NCI-H345 treated with DMSO at 0.1 percent for 48 hours (cell line): ENCODE results near the gene AP3M1.
A peak's percentile ranks its signal among the peaks of the same experiment; 100 is the strongest.

Source experiments
- DNase-seq: peaks from one replicate; lab custom pipeline; 2025; ENCODE audit not compliant: unreplicated experiment; lab: John Stamatoyannopoulos, UW

The AP3M1 gene

DNA sequence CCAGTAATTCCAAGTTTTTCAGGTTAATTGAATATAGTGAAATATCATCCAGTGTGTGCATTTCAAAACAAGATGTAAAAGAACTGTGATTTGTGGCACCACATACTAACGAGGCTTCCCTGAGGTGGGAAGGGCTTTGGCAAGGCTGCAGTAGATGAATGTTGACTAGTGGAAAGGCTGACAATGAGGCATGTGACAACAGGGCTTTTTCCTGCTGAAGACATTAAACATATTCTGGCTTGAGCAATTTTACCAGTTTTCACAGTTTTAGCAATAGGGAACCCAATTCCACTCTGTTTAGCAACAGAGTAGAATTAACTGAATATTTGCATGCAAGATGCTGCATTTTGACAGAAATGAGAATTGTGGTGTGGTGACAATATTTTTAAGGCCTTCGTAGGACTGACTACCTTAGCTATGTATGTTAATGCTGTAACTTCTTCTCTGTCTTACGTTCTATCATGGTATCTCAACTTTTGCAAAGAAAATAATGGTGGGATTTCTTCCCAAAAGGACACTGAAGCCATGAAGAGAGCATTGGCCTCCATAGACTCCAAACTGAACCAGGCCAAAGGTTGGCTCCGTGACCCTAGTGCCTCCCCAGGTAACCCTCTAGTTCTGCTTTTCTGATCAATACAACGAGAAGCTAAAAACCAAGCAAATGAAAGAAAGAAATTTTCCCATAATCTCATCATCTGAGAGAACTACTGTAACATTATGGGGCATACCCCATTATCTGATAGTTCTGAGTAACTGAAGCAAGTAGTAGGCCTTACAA, 68.5 kb downstream of the AP3M1 start:
- no peak for DNase-seq

DNA sequence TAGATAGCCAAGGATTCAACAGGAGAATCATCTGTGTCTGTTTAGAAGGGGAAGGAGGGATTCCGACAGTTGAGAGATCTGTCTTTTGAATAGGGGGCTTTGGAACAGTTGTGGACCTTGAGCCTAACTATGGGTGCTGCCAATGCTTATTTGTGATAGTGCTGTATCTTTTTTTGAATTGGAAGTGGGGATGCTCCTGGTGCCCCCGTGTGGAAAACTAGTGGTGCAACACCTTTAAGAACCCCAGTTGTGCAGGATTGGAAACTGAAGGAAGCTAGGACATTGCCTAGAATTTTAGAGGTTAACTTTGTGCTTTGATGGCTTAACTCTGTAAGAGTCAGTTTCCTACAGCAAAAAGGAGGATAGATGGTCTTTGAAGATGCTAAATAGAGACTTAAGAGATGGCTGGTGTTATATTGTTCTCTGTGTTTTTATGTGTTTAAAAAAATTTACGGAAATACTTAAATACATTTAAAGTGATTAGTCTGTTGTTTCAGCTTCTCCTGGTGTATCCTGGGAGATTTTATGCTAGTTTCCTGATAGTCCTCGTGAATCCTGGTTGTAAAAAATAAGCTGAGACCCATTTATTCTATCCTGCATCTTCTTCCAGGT, 69.3 kb downstream of the AP3M1 start:
- DNase-seq: peak; percentile 8

DNA sequence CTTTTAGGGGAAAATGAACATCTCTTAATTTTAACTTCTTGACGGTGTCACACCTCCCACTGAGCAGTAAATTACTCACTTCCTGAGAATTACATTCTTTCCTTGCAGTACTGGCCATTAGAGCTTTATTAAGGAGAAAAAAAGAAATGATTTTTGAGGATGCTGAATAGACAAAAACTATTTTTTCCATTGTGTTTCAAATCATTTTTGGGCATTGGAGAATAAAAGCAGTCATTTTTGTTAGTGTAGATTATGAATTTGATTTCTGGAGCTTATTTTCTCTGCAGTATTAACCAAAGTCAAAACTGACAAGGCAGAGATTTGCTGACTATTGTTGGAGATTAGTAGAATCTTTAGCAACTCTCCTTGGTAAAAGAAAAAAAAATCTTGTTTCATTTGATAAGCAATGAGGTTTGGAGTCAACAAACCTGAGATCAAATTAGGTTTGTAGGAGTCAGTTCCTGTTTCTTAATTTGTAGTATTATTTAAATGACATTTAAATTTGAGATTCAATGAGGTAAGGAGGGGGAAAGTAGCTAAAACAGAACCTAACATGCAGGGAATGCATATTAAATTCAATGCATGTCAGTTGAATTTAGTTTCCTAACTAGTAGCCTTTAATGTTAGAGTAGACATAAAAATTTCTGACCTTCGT, 70.6 kb downstream of the AP3M1 start:
- no peak for DNase-seq

GRCh38 chr10:74079028-74079935, 71.3 kb downstream of the AP3M1 start:
- DNase-seq: no peak

DNA sequence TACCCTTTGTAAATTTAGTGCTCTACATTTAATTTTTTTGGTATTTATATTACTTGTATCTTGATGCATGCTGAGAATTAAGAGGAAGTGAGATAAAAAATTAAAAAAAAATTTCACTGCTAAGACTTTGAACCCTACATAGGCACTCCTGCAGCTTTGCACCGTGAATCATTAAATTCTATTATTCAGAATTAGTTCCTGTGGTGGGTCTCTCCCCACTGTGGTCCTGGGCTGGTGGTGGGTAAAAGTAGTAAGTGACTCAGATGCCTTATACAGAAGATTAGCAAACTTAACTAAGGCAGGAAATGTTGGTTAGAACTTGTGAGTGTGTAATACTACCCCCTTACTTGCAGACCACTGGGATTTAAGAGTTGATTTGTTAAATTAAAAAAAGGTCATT, 72.6 kb downstream of the AP3M1 start:
- no peak for DNase-seq

DNA sequence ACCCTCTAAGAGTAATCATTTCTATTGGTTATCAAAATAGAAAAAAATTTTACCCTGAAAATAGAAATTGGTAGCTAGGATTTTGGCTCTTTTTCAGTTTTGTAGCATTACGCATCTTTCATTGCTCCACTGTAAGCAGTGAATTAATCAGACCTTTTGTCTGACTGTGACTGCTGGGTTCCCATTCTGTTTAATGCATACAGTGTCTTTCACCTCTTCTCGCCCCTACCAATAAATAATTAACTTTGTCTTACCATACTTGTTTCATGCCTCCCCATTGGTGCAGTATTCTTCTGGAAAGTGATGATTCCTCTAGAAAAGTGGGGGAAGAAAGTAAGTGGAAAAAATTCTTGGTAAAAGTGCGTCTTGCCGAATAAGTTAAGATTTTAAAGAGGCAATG, 73.2 kb downstream of the AP3M1 start:
- no peak for DNase-seq

DNA sequence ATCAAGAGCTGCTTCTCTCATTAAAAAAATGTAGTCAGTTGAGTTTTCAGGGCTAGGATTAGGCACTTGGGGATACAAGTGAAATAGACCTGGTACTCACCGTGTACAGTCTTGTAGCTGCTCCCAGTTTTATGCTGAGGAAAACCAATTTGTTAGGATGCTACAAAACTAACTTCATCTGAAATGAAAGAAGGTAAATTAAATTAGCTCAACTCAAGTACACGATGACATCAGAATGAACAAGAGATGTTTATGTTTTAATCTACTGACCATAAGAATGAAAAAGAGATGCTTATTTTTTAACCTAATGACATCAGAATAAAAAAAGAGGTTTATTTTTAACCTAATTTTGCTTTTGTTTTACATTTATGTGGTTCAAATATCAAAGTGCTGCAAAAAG, 73.7 kb downstream of the AP3M1 start:
- no peak for DNase-seq

- no peak for DNase-seq
Measured at GRCh38 chr10:74075906-74076305, 74.7 kb downstream of the AP3M1 start.

DNA sequence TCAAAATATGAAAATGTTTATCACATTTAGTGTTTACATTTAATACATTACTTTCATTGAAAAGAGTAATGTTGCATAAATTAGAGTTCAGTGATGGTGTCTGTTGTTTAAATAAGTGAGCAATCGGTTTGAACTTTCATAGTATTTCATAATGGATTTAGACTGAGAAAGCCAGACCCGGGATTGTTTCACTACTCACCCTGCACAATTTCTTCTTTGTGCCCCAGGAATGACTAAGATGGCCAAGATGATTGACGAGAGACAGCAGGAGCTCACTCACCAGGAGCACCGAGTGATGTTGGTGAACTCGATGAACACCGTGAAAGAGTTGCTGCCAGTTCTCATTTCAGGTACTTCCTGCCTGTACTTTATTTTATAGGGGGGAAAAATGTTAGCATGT, 78.1 kb downstream of the AP3M1 start:
- no peak for DNase-seq

DNA sequence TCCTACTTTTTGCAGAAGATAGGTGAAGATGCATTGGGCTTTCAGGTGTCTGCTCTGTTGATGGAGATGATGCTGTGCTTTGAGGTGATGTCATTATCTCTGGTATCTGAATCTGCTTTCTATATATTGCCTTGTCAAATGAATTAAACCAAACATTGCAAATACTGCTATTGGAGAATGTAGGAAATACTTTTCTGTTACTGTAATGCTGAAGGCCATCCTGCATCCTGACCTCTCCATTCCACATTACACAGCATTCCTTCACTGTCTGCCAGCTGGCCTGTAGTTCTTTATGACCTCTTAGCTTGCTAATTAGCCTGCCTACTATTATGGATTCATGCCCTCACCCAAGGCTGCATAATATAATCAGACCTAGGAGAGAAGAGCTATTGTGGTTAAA, 79.5 kb downstream of the AP3M1 start:
- no peak for DNase-seq
